NK-92 treated with Interleukin-12 subunit alpha and Interleukin-12 subunit beta, amount 100 ng/mL, for 24 hours (cell line): ENCODE data around the gene MCL1.
"Not testable (repeated sequence)": the region's sequence is repeated elsewhere in the genome, so short reads cannot be mapped to it uniquely, and the experiment has no call there.

Source experiments
- DNase-seq: peaks from one replicate; lab custom pipeline; 2025; lab: John Stamatoyannopoulos, UW

The MCL1 gene

GRCh38 chr1:150568594-150568966, 10.8 kb downstream of the MCL1 start:
- no peak for DNase-seq

- peak; percentile 50 for DNase-seq
Observed at GRCh38 chr1:150567717-150568593, 11.5 kb downstream of the MCL1 start.

- DNase-seq, result peak; percentile 49
Observed at GRCh38 chr1:150567341-150567716, 12.1 kb downstream of the MCL1 start.

- DNase-seq, result no peak
Observed at GRCh38 chr1:150566589-150567340, 12.6 kb downstream of the MCL1 start.

DNA sequence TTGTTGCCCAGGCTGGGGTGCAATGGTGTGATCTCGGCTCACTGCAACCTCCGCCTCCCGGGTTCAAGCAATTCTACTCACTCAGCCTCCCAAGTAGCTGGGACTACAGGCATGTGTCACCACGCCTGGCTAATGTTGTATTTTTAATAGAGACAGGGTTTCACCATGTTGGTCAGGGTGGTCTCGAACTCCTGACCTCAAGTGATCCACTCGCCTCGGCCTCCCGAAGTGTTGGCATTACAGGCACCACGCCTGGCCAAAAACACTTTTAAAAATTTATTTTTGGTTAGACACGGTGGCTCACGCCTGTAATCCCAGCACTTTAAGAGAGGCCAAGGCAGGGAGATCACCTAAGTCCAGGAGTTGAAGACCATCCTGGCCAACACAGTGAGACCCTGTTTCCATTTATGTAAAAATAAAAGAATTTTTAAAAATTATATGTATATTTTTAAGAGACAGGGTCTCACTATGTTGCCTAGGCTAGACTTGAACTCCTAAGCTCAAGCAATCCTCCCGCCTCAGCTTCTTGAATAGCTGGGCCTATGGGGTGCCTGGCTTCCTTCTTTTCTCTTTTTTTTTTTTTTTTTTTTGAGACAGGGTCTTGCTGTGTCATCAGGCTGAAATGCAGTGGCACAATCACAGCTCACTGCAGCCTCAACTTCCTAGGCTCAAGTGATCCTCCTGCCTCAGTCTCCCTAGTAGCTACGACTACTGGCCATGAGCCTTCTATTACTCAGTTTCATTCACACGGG, 14.0 kb downstream of the MCL1 start:
- DNase-seq, result not testable (repeated sequence)

- DNase-seq, result peak; percentile 26
Observed at GRCh38 chr1:150564051-150564991, 15.1 kb downstream of the MCL1 start.

- no peak for DNase-seq
Observed at GRCh38 chr1:150563340-150564038, 15.9 kb downstream of the MCL1 start.

GRCh38 chr1:150562446-150563339, 16.7 kb downstream of the MCL1 start:
- peak; percentile 89 for DNase-seq

DNA sequence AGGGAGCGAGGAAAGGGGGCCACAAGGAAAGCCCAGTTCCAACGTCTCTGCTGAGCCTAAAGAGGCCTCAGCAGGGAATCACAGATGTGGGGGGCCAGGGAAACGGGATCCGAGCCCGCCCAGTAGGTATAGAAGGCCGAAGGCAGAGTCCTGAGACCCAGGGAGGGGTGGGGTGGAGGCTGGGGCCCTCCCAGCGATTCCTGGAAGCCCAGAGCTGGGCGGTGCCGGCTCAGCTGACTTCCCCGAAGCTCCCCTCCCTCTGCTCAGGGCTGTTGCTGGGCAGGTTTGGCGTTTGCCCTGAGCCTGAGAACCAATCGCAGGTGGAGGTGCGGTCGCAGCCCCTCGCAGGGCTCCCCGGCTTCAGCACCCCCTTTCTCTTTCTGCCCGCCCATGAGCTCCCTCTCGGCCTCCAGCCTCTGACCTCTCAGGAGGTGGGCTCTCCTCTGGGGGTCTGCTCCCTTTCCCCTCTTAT, 17.4 kb downstream of the MCL1 start:
- DNase-seq, result peak; percentile 87

GRCh38 chr1:150561254-150561973, 18.0 kb downstream of the MCL1 start:
- DNase-seq, result peak; percentile 73

GRCh38 chr1:150560576-150561253, 18.7 kb downstream of the MCL1 start:
- DNase-seq, result peak; percentile 83

- DNase-seq, result peak; percentile 59
Observed at GRCh38 chr1:150560011-150560438, 19.4 kb downstream of the MCL1 start.

DNA sequence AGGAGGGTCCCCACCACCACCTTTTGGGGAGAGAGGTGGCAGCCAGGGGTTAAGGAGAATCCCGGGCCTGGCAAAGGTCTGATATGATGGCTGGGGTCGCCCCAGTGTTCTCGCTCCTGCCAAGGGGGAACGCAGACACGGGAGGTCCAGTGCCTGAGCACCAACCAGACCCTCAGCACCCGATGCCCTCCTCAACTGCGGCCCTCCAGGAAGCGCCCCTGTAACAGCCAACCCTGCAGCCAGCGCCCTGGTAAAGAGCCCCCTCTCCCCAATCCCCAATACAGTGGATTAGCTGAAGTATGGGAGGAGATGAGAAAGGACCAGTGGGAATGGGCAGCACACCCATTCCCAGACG, 19.8 kb downstream of the MCL1 start:
- no peak for DNase-seq

DNA sequence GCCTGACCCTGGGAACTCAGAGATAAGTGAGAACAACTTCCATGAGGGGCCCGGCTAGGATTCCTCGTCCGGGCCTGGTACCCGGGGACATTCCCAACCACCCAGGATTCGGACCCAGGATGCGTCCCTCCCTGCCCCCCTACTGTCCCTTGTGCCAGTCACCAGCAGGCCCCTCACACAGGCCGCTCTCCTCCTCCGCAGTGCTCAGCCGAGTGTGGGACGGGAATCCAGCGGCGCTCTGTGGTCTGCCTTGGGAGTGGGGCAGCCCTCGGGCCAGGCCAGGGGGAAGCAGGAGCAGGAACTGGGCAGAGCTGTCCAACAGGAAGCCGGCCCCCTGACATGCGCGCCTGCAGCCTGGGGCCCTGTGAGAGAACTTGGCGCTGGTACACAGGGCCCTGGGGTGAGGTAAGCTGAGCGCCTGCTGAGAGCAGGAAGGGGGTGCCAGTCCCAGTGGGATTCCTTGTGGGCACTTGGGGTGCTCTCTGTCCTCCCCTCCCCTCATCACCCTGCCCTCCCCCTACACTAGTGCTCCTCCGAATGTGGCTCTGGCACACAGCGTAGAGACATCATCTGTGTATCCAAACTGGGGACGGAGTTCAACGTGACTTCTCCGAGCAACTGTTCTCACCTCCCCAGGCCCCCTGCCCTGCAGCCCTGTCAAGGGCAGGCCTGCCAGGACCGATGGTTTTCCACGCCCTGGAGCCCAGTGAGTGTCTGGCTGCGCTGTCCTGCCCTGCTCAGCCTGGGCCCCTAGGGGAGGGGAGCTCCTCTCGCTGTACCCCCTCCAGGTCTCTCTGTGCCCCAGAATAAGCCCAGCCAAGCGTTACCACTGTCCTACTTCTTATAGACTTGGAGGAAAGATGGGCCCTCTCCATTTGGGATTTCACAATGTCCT, 20.4 kb downstream of the MCL1 start:
- no peak for DNase-seq

DNA sequence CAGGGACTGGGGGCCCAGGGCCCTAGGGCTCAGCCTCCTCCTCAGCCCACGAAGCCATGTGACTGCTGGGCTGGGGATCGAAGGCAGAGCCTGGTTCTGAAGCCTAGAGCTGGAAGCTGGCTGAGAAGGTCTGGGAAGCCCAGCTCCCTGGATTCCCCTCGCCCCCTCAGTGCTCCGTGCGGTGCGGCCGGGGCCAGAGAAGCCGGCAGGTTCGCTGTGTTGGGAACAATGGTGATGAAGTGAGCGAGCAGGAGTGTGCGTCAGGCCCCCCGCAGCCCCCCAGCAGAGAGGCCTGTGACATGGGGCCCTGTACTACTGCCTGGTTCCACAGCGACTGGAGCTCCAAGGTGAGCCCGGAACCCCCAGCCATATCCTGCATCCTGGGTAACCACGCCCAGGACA, 21.1 kb downstream of the MCL1 start:
- no peak for DNase-seq

DNA sequence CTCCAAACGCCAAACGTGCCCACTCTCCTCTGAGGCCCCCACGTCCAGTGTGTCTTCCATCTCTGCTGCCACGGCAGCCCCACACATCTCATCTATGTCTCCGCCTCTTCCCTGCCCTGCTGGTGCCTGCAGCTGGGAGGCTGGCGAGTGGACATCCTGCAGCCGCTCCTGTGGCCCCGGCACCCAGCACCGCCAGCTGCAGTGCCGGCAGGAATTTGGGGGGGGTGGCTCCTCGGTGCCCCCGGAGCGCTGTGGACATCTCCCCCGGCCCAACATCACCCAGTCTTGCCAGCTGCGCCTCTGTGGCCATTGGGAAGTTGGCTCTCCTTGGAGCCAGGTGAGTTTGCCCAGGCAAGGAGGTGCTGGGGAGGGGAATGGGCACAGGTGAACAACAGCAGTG, 21.6 kb downstream of the MCL1 start:
- no peak for DNase-seq

GRCh38 chr1:150557065-150557600, 22.3 kb downstream of the MCL1 start:
- no peak for DNase-seq
